ENCODE data around the gene CNTN4. TPM values are rescaled to one million over a fixed set of nuclear protein-coding genes. Genes with fewer than 3 reads are reported as not detected.

The CNTN4 gene
- total RNA-seq, 6 donors from 2014 or later: 1.0 to 13.5 (median 6.3) TPM

DNA sequence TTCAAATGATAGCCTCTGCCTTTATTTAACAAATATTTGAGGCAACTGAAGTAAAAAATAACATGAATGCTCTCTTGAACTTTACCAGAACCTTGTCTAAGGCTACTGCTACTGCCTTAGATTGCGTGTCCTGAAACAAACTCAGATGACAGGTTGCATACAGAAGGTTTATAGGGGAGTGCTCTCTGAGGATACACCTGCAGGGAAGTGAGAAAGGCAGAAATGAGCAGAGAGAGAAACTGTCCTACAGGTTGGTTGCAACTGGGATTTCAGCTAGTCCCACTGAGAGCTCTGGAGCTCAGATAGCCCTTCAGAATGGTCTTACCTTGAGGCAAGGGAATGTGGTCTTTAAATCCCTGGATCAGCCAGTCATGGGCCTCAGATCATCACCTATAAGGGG, 846.0 kb downstream of the CNTN4 start:
- H3K27ac ChIP-seq: no peak overlapping the region

GRCh38 chr3:2945121-2945520, 846.5 kb downstream of the CNTN4 start:
- H3K4me3 ChIP-seq: no peak overlapping the region
- H3K27me3 ChIP-seq: no peaks in the 10 kb centered on the region
- no peaks in the 10 kb centered on the region for H3K9me3 ChIP-seq
- WGBS, 2 donors: 61 to 76% methylated on average over 3 of the region's 3 CpGs
- H3K4me1 ChIP-seq: no peaks in the 10 kb centered on the region
- TF ChIP-seq POLR2A (IDR thresholded peaks at IDR 0.05) (no peak), POLR2AphosphoS5 (IDR thresholded peaks at IDR 0.05) (no peak), EP300 (IDR thresholded peaks at IDR 0.05) (no peak)
- ATAC-seq (ENCODE audit: low FRiP score in 2 of 2): no peak
- no peaks in the 10 kb centered on the region for H3K36me3 ChIP-seq
- DNase-seq: no peak
- H3K27ac ChIP-seq: no peak overlapping the region

More for the DNA sequence above, 846.0 kb downstream of the CNTN4 start:
- TF ChIP-seq EP300 (IDR thresholded peaks at IDR 0.05) (no peak), POLR2AphosphoS5 (IDR thresholded peaks at IDR 0.05) (no peak), POLR2A (IDR thresholded peaks at IDR 0.05) (no peak), CTCF (IDR thresholded peaks at IDR 0.05) (no peak)
- H3K36me3 ChIP-seq: no peaks in the 10 kb centered on the region
- no peaks in the 10 kb centered on the region for H3K9me3 ChIP-seq
- ATAC-seq (ENCODE audit: low FRiP score in 2 of 2) (no peak), DNase-seq (no peak)
- H3K4me3 ChIP-seq: no peak overlapping the region
- 90 to 91% methylated on average over 1 of the region's 1 CpG for WGBS, 2 donors
- H3K4me1 ChIP-seq: no peaks in the 10 kb centered on the region
- H3K27me3 ChIP-seq: no peaks in the 10 kb centered on the region

GRCh38 chr3:2947536-2947935, 848.9 kb downstream of the CNTN4 start:
- DNase-seq: no peak
- no peak for TF ChIP-seq EP300 (IDR thresholded peaks at IDR 0.05)
- TF ChIP-seq POLR2AphosphoS5 (IDR thresholded peaks at IDR 0.05): no peak
- TF ChIP-seq POLR2A (IDR thresholded peaks at IDR 0.05): no peak
- TF ChIP-seq CTCF (IDR thresholded peaks at IDR 0.05): no peak
- H3K27me3 ChIP-seq: no peaks in the 10 kb centered on the region
- H3K36me3 ChIP-seq: no peaks in the 10 kb centered on the region
- H3K4me1 ChIP-seq: no peaks in the 10 kb centered on the region
- no peak overlapping the region for H3K4me3 ChIP-seq
- H3K9me3 ChIP-seq: no peaks in the 10 kb centered on the region
- 76 to 78% methylated on average over 2 of the region's 2 CpGs for WGBS, 2 donors
- ATAC-seq (ENCODE audit: low FRiP score in 2 of 2): no peak
- no peak overlapping the region for H3K27ac ChIP-seq

- Histone ChIP-seq H3K4me1 (no peaks in the 10 kb centered on the region), H3K4me3 (no peak overlapping the region), H3K36me3 (no peaks in the 10 kb centered on the region), H3K27me3 (no peaks in the 10 kb centered on the region), H3K27ac (no peak overlapping the region), H3K9me3 (no peaks in the 10 kb centered on the region)
- WGBS, 2 donors: 82 to 96% methylated on average over 1 of the region's 1 CpG
- DNase-seq (no peak), ATAC-seq (ENCODE audit: low FRiP score in 2 of 2) (no peak)
- TF ChIP-seq POLR2A (IDR thresholded peaks at IDR 0.05): no peak
- TF ChIP-seq POLR2AphosphoS5 (IDR thresholded peaks at IDR 0.05): no peak
- TF ChIP-seq CTCF (IDR thresholded peaks at IDR 0.05): no peak
- no peak for TF ChIP-seq EP300 (IDR thresholded peaks at IDR 0.05)
Observed at GRCh38 chr3:2948882-2949281, 850.2 kb downstream of the CNTN4 start.

GRCh38 chr3:2950159-2950558, 851.5 kb downstream of the CNTN4 start:
- H3K4me3 ChIP-seq: no peak overlapping the region
- ATAC-seq (ENCODE audit: low FRiP score in 2 of 2) (no peak), DNase-seq (no peak)
- no peaks in the 10 kb centered on the region for H3K4me1 ChIP-seq
- H3K36me3 ChIP-seq: no peaks in the 10 kb centered on the region
- no peaks in the 10 kb centered on the region for H3K27me3 ChIP-seq
- no peak overlapping the region for H3K27ac ChIP-seq
- TF ChIP-seq CTCF (IDR thresholded peaks at IDR 0.05): no peak
- no peak for TF ChIP-seq EP300 (IDR thresholded peaks at IDR 0.05)
- TF ChIP-seq POLR2AphosphoS5 (IDR thresholded peaks at IDR 0.05): no peak
- no peak for TF ChIP-seq POLR2A (IDR thresholded peaks at IDR 0.05)
- 57 to 71% methylated on average over 2 of the region's 2 CpGs for WGBS, 2 donors
- H3K9me3 ChIP-seq: no peaks in the 10 kb centered on the region

Data from upper lobe of left lung (tissue), 6 donors.